A673 (cell line): ENCODE data around the gene RHBDF2. TPM values are rescaled to one million over a fixed set of nuclear protein-coding genes. Genes with fewer than 3 reads are reported as not detected.

Experiments used
- BruUV-seq: library from RNA; stranded (reverse); fragments of 400-500 nt; replicated peaks from 2 replicates; lab custom pipeline; 2021; lab: Mats Ljungman, UMichigan
- CTCF ChIA-PET: fragments of 300-600 bp; sonication (Branson Sonifier 250); formaldehyde crosslinking; loops from one replicate; lab custom pipeline; 2022; ENCODE audit warnings: antibody characterized with exemption; lab: Charles Lee
- POLR2A ChIA-PET: fragments of 300-600 bp; sonication (Branson Sonifier 250); formaldehyde crosslinking; loops from one replicate; lab custom pipeline; 2022; ENCODE audit warnings: antibody characterized with exemption; ENCODE audit not compliant: low non-redundant PET; lab: Charles Lee
- DNase-seq: peaks from one replicate; pipeline ENCODE4 v3.0.0-alpha.2; 2015; ENCODE audit warnings: low spot score
- H3K27ac ChIP-seq: fragments of 200-600 bp; sonication (generic); 2 replicates; pipeline ENCODE4 v1.5.1; 2016; ENCODE audit warnings: mixed run types, low read depth, mild to moderate bottlenecking, mixed read lengths, antibody characterized with exemption, low read length; ENCODE audit not compliant: poor library complexity, severe bottlenecking
- H3K27me3 ChIP-seq: fragments of 200-600 bp; sonication (generic); replicated peaks from 2 replicates; pipeline ENCODE4 v1.6.1; 2017; ENCODE audit warnings: mixed run types, low read depth, mild to moderate bottlenecking, mixed read lengths, antibody characterized with exemption, low read length; ENCODE audit not compliant: insufficient read depth, poor library complexity
- H3K36me3 ChIP-seq: fragments of 200-600 bp; sonication (generic); 2 replicates; pipeline ENCODE4 v1.6.1; 2016; ENCODE audit warnings: mixed run types, mild to moderate bottlenecking, mixed read lengths, antibody characterized with exemption, low read length; ENCODE audit not compliant: insufficient read depth, poor library complexity, severe bottlenecking
- H3K4me1 ChIP-seq: fragments of 200-600 bp; sonication (generic); 2 replicates; pipeline ENCODE4 v1.6.1; 2017; ENCODE audit warnings: mixed run types, mild to moderate bottlenecking, mixed read lengths, antibody characterized with exemption, low read length; ENCODE audit not compliant: insufficient read depth, poor library complexity, severe bottlenecking
- H3K4me3 ChIP-seq: fragments of 200-600 bp; sonication (generic); 2 replicates; pipeline ENCODE4 v1.5.1; 2016; ENCODE audit warnings: low read depth, mixed run types, mild to moderate bottlenecking, mixed read lengths, low read length; ENCODE audit not compliant: poor library complexity, severe bottlenecking
- H3K9me3 ChIP-seq: fragments of 200-600 bp; sonication (generic); 2 replicates; pipeline ENCODE4 v1.6.1; 2016; ENCODE audit warnings: mixed run types, low read depth, mild to moderate bottlenecking, mixed read lengths, antibody characterized with exemption, low read length; ENCODE audit not compliant: poor library complexity, severe bottlenecking
- EZH2 ChIP-seq: fragments of 200-600 bp; sonication (generic); IDR thresholded peaks from 2 replicates; pipeline ENCODE4 v1.6.1; 2017; ENCODE audit warnings: borderline replicate concordance, low read depth, mild to moderate bottlenecking, mixed read lengths, antibody characterized with exemption, low read length; ENCODE audit not compliant: poor library complexity, severe bottlenecking
- intact Hi-C: fragments of 100-400 bp; cut with micrococcal nuclease; formaldehyde crosslinking; loops from one replicate; pipeline ENCODE4 v1.10.0; 2022; ENCODE audit not compliant: unreplicated experiment
- total RNA-seq: library from RNA; stranded (reverse); gene quantifications from 2 replicates; pipeline ENCODE4 v1.2.3, GENCODE V29; 2021
- TF ChIP-seq, protein P1 (sequence below): fragments of 300-800, 200-600 bp; sonication (generic); conservative IDR thresholded peaks from 2 replicates; pipeline ENCODE4 v1.5.1; 2017; ENCODE audit warnings: low read depth, mild to moderate bottlenecking, antibody characterized with exemption, low read length, moderate library complexity, mixed read lengths

The RHBDF2 gene
- total RNA-seq, 1 experiment from 2014 or later, result 20.4 TPM

GRCh38 chr17:76421044-76421407, 80.2 kb downstream of the RHBDF2 start:
- ChIA-PET POLR2A (no interaction called here), CTCF (no interaction called here)
- H3K36me3 ChIP-seq, result no peaks in the 10 kb centered on the region
- no peak overlapping the region for H3K4me3 ChIP-seq
- intact Hi-C loops, result no loop called here
- no peak for DNase-seq
- no TSS peak for BruUV-seq
- no peak for TF ChIP-seq EZH2
- TF ChIP-seq, protein P1, sequence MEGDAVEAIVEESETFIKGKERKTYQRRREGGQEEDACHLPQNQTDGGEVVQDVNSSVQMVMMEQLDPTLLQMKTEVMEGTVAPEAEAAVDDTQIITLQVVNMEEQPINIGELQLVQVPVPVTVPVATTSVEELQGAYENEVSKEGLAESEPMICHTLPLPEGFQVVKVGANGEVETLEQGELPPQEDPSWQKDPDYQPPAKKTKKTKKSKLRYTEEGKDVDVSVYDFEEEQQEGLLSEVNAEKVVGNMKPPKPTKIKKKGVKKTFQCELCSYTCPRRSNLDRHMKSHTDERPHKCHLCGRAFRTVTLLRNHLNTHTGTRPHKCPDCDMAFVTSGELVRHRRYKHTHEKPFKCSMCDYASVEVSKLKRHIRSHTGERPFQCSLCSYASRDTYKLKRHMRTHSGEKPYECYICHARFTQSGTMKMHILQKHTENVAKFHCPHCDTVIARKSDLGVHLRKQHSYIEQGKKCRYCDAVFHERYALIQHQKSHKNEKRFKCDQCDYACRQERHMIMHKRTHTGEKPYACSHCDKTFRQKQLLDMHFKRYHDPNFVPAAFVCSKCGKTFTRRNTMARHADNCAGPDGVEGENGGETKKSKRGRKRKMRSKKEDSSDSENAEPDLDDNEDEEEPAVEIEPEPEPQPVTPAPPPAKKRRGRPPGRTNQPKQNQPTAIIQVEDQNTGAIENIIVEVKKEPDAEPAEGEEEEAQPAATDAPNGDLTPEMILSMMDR, result no peak
- H3K27ac ChIP-seq, result no peak overlapping the region
- H3K4me1 ChIP-seq, result peaks cover 14% of the 10 kb centered on the region
- no peaks in the 10 kb centered on the region for H3K9me3 ChIP-seq
- no peaks in the 10 kb centered on the region for H3K27me3 ChIP-seq

Other genes starting within 250 kb of the RHBDF2 start
- 45.7 and 46.5 TPM in 2 replicates for gene UBALD2, start 236.1 kb downstream of the RHBDF2 start, total RNA-seq
- gene QRICH2, start 193.1 kb downstream of the RHBDF2 start, total RNA-seq, result 3.3 and 4.3 TPM in 2 replicates
- gene PRPSAP1, start 147.5 kb downstream of the RHBDF2 start, total RNA-seq, result 77.5 and 89.2 TPM in 2 replicates
- 0.50 and 0.54 TPM in 2 replicates for gene SPHK1, start 116.8 kb downstream of the RHBDF2 start, total RNA-seq
- 56.9 and 57.4 TPM in 2 replicates for gene UBE2O, start 48.3 kb downstream of the RHBDF2 start, total RNA-seq
- not detected in 2 replicates for gene AANAT, start 33.8 kb downstream of the RHBDF2 start, total RNA-seq
- 0.56 and 0.61 TPM in 2 replicates for gene CYGB, start 36.3 kb upstream of the RHBDF2 start, total RNA-seq
- not detected in 2 replicates for gene PRCD, start 38.6 kb upstream of the RHBDF2 start, total RNA-seq
- not detected in 2 replicates for gene ST6GALNAC2, start 84.4 kb upstream of the RHBDF2 start, total RNA-seq
- gene ST6GALNAC1, start 142.3 kb upstream of the RHBDF2 start, total RNA-seq, result not detected in 2 replicates
- gene MXRA7, start 209.5 kb upstream of the RHBDF2 start, total RNA-seq, result 61.5 and 62.8 TPM in 2 replicates
- 66.9 and 77.6 TPM in 2 replicates for gene JMJD6, start 225.2 kb upstream of the RHBDF2 start, total RNA-seq
- gene METTL23, start 225.4 kb upstream of the RHBDF2 start, total RNA-seq, result 42.4 and 46.0 TPM in 2 replicates
- 406 and 440 TPM in 2 replicates for gene SRSF2, start 235.9 kb upstream of the RHBDF2 start, total RNA-seq
- 37.4 and 38.8 TPM in 2 replicates for gene MFSD11, start 236.7 kb upstream of the RHBDF2 start, total RNA-seq